ENCODE results near the gene ABLIM2. TPM values are rescaled to one million over a fixed set of nuclear protein-coding genes. Genes with fewer than 3 reads are reported as not detected.

The ABLIM2 gene
- total RNA-seq, 2 donors from 2014 or later, result 2.6 to 7.3 TPM

DNA sequence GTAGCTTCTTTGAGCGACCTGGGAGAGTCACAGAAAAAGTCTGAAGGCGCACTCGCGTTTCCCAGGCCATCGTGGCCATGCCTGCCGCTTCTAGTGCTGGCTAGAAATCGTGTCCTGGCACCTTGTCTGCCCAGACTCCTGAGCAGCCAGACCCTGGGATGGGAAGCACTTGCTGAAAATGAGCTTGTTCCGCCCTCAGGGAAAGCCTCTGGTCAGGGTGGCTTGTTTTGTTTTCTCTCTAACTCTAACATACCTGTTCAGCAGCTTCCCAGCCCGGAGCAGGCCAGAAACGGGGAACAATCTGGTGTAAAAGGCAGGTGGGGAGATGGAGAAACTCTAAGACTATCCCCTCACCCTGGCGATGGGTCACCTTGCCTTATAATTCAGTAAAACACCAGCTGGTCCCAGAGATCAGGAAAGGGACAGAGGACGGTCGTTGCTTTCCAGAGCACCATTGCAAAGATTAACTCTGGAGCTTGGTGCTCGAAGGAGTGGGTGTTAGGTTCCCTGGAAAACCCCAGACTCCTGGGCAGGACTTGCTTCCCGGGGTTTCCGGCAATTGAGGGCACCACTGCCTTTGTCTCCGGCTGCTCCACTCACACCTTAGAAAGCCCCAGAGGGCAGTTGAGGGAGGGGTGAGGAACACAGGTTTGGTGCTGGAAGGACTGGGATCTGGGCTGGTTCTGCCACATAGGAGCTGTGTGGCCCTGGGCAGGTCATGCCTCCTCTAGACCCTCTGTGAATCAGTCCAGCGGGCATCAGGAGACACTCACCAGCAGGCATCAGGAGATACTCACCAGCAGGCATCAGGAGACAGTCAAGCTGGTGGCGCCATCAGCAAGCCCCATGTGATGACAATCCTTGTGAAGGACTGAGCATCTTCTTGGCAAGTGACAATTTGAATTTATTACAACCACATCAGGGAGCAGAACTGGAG, 36.0 kb upstream of the ABLIM2 start:
- Histone ChIP-seq H3K9me3 (no peaks in the 10 kb centered on the region), H3K4me3 (no peak overlapping the region), H3K4me1 (replicated peaks) (peaks cover 14% of the 10 kb centered on the region), H3K36me3 (no peaks in the 10 kb centered on the region), H3K27ac (peak overlapping the region; percentile 8 to 23), H3K27me3 (replicated peaks; ENCODE audit: insufficient read depth) (no peaks in the 10 kb centered on the region)
- intact Hi-C loops (cut with DNase I), result no loop called here
- 38% methylated on average over 19 of the region's 19 CpGs for WGBS
- TF ChIP-seq, protein P1, sequence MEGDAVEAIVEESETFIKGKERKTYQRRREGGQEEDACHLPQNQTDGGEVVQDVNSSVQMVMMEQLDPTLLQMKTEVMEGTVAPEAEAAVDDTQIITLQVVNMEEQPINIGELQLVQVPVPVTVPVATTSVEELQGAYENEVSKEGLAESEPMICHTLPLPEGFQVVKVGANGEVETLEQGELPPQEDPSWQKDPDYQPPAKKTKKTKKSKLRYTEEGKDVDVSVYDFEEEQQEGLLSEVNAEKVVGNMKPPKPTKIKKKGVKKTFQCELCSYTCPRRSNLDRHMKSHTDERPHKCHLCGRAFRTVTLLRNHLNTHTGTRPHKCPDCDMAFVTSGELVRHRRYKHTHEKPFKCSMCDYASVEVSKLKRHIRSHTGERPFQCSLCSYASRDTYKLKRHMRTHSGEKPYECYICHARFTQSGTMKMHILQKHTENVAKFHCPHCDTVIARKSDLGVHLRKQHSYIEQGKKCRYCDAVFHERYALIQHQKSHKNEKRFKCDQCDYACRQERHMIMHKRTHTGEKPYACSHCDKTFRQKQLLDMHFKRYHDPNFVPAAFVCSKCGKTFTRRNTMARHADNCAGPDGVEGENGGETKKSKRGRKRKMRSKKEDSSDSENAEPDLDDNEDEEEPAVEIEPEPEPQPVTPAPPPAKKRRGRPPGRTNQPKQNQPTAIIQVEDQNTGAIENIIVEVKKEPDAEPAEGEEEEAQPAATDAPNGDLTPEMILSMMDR (IDR thresholded peaks at IDR 0.05), result no peak
- TF ChIP-seq POLR2AphosphoS5 (IDR thresholded peaks at IDR 0.05) (peak; percentile 22), POLR2A (IDR thresholded peaks at IDR 0.05) (no peak)
- no peak for DNase-seq (ENCODE audit: low spot score)

DNA sequence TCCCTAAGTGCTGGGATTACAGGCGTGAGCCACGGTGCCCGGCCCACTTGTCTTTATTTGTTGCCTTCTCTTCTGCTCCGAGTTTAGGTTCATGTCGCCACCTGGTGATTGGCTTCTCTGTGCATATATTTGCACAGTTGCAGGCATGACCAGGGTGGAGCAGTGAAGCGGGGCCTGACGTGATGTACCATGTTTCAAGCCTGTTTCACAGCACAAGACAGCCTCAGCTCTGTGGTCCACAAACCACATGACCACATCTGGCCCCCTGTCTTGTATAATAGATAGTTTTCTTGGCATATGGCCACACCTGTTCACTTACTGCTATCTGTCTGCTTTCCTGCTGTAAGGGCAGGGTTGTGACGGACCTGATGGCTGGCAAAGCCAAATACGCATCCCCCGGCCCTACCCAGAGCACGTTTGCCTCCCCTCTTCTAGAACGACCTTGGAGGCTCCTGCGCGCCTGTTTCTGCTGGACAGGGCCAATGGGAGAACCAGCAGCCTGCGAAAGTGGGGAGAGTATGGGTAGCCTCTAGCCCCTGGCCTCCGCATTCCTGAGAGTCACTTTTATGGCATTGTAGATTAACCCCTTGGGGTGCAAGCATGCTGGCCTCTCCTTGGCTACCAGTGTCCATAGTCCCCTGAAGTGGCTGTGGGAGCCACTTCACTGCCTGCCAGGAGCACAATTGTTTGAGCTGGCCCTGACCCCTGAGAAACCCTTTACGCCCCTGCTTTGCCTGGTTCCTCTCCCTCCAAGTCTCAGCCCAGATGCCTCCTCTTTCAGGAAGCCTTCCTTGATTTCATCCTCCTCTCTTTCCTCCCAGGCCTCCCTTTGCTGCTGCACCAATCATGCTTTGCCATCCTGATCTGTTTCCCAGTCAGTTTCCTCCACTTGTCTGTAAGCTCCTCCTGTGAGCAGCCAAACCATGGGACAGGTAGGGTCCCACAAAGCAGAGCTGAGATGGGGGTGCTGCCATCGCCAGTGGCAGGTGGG, 34.4 kb upstream of the ABLIM2 start:
- peak; percentile 77 for DNase-seq (ENCODE audit: low spot score)
- no peak overlapping the region for H3K27ac ChIP-seq
- WGBS, result 58% methylated on average over 18 of the region's 18 CpGs
- TF ChIP-seq POLR2AphosphoS5 (IDR thresholded peaks at IDR 0.05) (peak; percentile 57), POLR2A (IDR thresholded peaks at IDR 0.05) (no peak)
- TF ChIP-seq, protein P1 (IDR thresholded peaks at IDR 0.05), result peak in 3 of 4 experiments; percentile 39 to 61 (median 57)
- no peak overlapping the region for H3K4me3 ChIP-seq
- H3K4me1 ChIP-seq (replicated peaks), result peaks cover 9% of the 10 kb centered on the region
- intact Hi-C loops (cut with DNase I), result no loop called here
- no peaks in the 10 kb centered on the region for H3K9me3 ChIP-seq
- no peaks in the 10 kb centered on the region for H3K27me3 ChIP-seq (replicated peaks; ENCODE audit: insufficient read depth)
- H3K36me3 ChIP-seq, result no peaks in the 10 kb centered on the region

DNA sequence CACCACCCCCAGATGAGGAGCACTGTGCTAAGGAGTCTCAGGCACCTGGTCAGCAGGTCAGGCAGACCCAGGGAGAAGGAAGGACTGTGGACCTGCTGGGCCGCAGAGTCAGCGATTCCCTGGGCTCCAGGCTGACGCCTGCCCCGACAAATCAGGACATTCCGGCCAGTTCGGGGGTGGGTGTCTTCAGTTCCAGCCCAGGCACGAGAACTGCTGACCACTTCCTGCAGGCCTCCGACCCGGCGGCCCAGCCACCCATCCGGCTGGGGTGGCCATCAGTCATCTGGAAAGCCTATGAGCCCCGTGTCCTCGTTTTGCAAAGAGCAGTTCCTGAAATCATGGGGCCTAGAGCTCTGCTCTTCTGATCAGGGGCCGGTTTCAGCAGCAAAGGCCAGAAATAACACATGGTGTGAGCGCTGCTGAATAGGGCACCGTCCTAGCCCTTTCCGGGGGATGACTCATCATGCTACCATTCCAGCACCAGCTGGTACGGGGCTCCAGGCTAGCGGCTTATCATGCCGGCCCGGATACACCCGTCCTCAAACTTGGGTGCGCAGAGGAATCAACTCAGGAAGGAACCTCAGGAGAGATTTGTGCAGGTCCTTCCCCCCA, 32.6 kb upstream of the ABLIM2 start:
- no peaks in the 10 kb centered on the region for H3K27me3 ChIP-seq (replicated peaks; ENCODE audit: insufficient read depth)
- no peak for DNase-seq (ENCODE audit: low spot score)
- 74% methylated on average over 23 of the region's 23 CpGs for WGBS

More for the DNA sequence above, 32.6 kb upstream of the ABLIM2 start:
- intact Hi-C loops (cut with DNase I), result no loop called here
- no peak overlapping the region for H3K4me3 ChIP-seq
- peaks cover 9% of the 10 kb centered on the region for H3K4me1 ChIP-seq (replicated peaks)
- H3K9me3 ChIP-seq, result no peaks in the 10 kb centered on the region
- TF ChIP-seq, protein P1 (IDR thresholded peaks at IDR 0.05), result no peak
- TF ChIP-seq POLR2AphosphoS5 (IDR thresholded peaks at IDR 0.05) (no peak), POLR2A (IDR thresholded peaks at IDR 0.05) (no peak)
- H3K36me3 ChIP-seq, result no peaks in the 10 kb centered on the region
- peak overlapping the region in 1 of 2 donors; percentile 17 for H3K27ac ChIP-seq
